Measurements from ENCODE around the gene IL3RA.

DNA sequence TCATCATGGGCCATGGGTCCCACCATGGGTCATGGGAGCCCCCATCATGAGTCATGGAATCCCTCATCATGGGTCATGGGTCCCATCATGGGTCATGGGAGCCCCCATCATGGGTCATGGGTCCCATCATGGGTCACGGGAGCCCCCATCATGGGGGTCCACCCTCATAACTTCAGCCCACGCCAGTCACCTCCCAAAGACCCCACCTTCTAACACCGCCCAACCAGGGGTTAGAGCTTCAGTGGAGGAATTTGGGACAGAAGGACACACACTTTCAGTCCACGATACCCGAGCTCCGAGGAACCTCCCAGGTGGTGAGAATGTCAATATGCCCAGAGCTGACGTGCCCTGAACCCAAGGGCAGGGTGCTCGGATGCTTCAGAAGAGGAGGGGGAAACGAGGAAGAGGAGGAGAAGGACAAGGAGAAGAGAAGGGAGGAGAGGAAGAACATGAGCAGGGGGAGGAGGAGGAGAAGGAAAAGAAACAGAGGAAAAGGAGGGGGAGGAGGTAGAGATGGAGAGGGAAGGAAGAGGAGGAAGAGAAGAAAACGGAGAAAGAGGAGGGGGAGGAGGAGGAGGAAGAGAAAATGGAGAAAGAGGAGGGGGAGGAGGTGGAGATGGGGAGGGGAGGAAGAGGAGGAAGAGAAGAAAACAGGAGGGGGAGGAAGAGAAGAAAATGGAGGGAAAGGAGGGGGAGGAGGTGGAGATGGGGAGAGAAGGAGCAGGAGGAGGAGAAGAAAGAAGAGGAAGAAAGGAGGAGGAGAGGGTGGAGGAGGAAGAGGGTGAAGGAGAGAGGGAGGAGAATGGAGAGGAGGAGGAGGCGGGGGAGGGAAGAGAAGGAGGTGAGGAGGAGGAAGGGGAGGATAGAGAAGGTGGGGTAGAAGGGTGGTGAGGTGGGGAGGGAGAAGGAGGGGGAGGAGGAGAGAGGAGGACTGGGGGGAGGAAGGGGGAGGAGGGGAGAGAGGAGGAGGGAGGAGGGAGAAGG lies 17.7 kb downstream of the IL3RA start:
- TF ChIP-seq EZH2phosphoT487 (IDR thresholded peaks at IDR 0.05; ENCODE audit: borderline replicate concordance, low read length) = no peak
- TF ChIP-seq, protein P1, sequence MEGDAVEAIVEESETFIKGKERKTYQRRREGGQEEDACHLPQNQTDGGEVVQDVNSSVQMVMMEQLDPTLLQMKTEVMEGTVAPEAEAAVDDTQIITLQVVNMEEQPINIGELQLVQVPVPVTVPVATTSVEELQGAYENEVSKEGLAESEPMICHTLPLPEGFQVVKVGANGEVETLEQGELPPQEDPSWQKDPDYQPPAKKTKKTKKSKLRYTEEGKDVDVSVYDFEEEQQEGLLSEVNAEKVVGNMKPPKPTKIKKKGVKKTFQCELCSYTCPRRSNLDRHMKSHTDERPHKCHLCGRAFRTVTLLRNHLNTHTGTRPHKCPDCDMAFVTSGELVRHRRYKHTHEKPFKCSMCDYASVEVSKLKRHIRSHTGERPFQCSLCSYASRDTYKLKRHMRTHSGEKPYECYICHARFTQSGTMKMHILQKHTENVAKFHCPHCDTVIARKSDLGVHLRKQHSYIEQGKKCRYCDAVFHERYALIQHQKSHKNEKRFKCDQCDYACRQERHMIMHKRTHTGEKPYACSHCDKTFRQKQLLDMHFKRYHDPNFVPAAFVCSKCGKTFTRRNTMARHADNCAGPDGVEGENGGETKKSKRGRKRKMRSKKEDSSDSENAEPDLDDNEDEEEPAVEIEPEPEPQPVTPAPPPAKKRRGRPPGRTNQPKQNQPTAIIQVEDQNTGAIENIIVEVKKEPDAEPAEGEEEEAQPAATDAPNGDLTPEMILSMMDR (IDR thresholded peaks at IDR 0.05; ENCODE audit: low read depth, low read length, poor library complexity, severe bottlenecking) = no peak
